Parathyroid adenoma (tissue), 2 donors: ENCODE data around the gene TAP1.

Experiments
- H2AFZ ChIP-seq: fragments of 300-600 bp; sonication (generic); one replicate; pipeline ENCODE4 v1.7.0; 2017; ENCODE audit warnings: antibody characterized with exemption, mild to moderate bottlenecking
- H3K27ac ChIP-seq: fragments of 300-600 bp; sonication (generic); one replicate; pipeline ENCODE4 v1.7.0; 2017
- H3K27me3 ChIP-seq: fragments of 300-600 bp; sonication (generic); one replicate; pipeline ENCODE4 v1.7.0; 2017; ENCODE audit warnings: low read length; ENCODE audit not compliant: control insufficient read depth, insufficient read depth
- H3K36me3 ChIP-seq: fragments of 300-600 bp; sonication (generic); one replicate; pipeline ENCODE4 v1.7.0; 2017; ENCODE audit warnings: low read length; ENCODE audit not compliant: control insufficient read depth, insufficient read depth
- H3K4me1 ChIP-seq: fragments of 300-600 bp; sonication (generic); one replicate; pipeline ENCODE4 v1.7.0; 2017; ENCODE audit warnings: control low read depth
- H3K4me2 ChIP-seq: fragments of 300-600 bp; sonication (generic); one replicate; pipeline ENCODE4 v1.7.0; 2017; ENCODE audit warnings: low read length
- H3K4me3 ChIP-seq: fragments of 300-600 bp; sonication (generic); one replicate; pipeline ENCODE4 v1.7.0; 2017; ENCODE audit warnings: low read depth, low read length
- H3K79me2 ChIP-seq: fragments of 300-600 bp; sonication (generic); one replicate; pipeline ENCODE4 v1.7.0; 2017; ENCODE audit warnings: control low read depth
- H3K9ac ChIP-seq: fragments of 300-600 bp; sonication (generic); one replicate; pipeline ENCODE4 v1.7.0; 2017; ENCODE audit warnings: mild to moderate bottlenecking
- H3K9me3 ChIP-seq: fragments of 300-600 bp; sonication (generic); one replicate; pipeline ENCODE4 v1.7.0; 2017; ENCODE audit warnings: low read length; ENCODE audit not compliant: control insufficient read depth
- CTCF ChIP-seq: fragments of 300-600 bp; sonication (generic); IDR thresholded peaks from one replicate; pipeline ENCODE4 v1.7.0; 2017; ENCODE audit warnings: antibody characterized with exemption, mild to moderate bottlenecking
- donor health status: primary hyperparathyroidism.

Gene TAP1

GRCh38 chr6:32853541-32854375 lies at the start of gene TAP1, which contains the start of gene PSMB9:
TSS of gene TAP1 (minus strand) at chr6:32853704. CDS start at chr6:32853636, 68 bp downstream.
TSS of gene PSMB9 (plus strand) at chr6:32854192. CDS start at chr6:32854230, 38 bp downstream.
- Histone ChIP-seq H3K4me3 (peak within 1 kb of the TSS; percentile 89), H3K79me2 (no peaks in the 10 kb centered on the region), H3K4me2 (peak within 1 kb of the TSS; percentile 100), H3K36me3 (no peaks in the 10 kb centered on the region), H2AFZ (peak within 1 kb of the TSS; percentile 99), H3K9ac (peak within 1 kb of the TSS; percentile 16), H3K27ac (peak within 1 kb of the TSS; percentile 93), H3K9me3 (no peaks in the 10 kb centered on the region), H3K27me3 (no peaks in the 10 kb centered on the region), H3K4me1 (peaks cover 5% of the 10 kb centered on the region)
- TF ChIP-seq CTCF = peak; percentile 97

GRCh38 chr6:32895006-32895345 lies 41.5 kb upstream of the TAP1 start:
- Histone ChIP-seq H3K27me3 (no peaks in the 10 kb centered on the region), H3K4me3 (peak overlapping the region; percentile 82), H3K9me3 (no peaks in the 10 kb centered on the region), H3K4me1 (no peaks in the 10 kb centered on the region), H3K79me2 (no peaks in the 10 kb centered on the region), H3K36me3 (no peaks in the 10 kb centered on the region), H3K9ac (no peak overlapping the region), H3K4me2 (peak overlapping the region; percentile 79), H2AFZ (peak overlapping the region; percentile 95), H3K27ac (peak overlapping the region; percentile 68)
- no peak for TF ChIP-seq CTCF

GRCh38 chr6:32894085-32895005 lies 40.8 kb upstream of the TAP1 start:
- Histone ChIP-seq H3K79me2 (no peaks in the 10 kb centered on the region), H3K36me3 (no peaks in the 10 kb centered on the region), H3K27ac (peak overlapping the region; percentile 68), H3K27me3 (no peaks in the 10 kb centered on the region), H3K9ac (peak overlapping the region; percentile 31), H3K4me1 (no peaks in the 10 kb centered on the region), H3K4me3 (peak overlapping the region; percentile 82), H3K9me3 (no peaks in the 10 kb centered on the region), H2AFZ (peak overlapping the region; percentile 95), H3K4me2 (peak overlapping the region; percentile 79)
- no peak for TF ChIP-seq CTCF

- H3K9me3 ChIP-seq = no peaks in the 10 kb centered on the region
- TF ChIP-seq CTCF = no peak
- no peak overlapping the region for H3K4me2 ChIP-seq
- no peak overlapping the region for H3K9ac ChIP-seq
- no peaks in the 10 kb centered on the region for H3K27me3 ChIP-seq
- no peak overlapping the region for H3K4me3 ChIP-seq
- H3K79me2 ChIP-seq = no peaks in the 10 kb centered on the region
- no peak overlapping the region for H3K27ac ChIP-seq
- no peaks in the 10 kb centered on the region for H3K36me3 ChIP-seq
- no peaks in the 10 kb centered on the region for H3K4me1 ChIP-seq
- no peak overlapping the region for H2AFZ ChIP-seq
Observed at GRCh38 chr6:32890831-32891230, 37.3 kb upstream of the TAP1 start.
